ENCODE measurements around the gene CASKIN1.

The CASKIN1 gene

GRCh38 chr16:2149630-2150417 lies 46.6 kb downstream of the CASKIN1 start:
- Histone ChIP-seq H3K9me3 (ENCODE audit: severe bottlenecking) (no peaks in the 10 kb centered on the region), H3K36me3 (ENCODE audit: low read depth) (peaks cover 35% of the 10 kb centered on the region), H3K4me1 (ENCODE audit: insufficient read depth, poor library complexity, severe bottlenecking) (peaks cover 18% of the 10 kb centered on the region), H3K4me3 (ENCODE audit: severe bottlenecking) (no peak overlapping the region), H3K27ac (ENCODE audit: poor library complexity, severe bottlenecking) (peak overlapping the region; percentile 93), H3K27me3 (ENCODE audit: insufficient read depth, poor library complexity, severe bottlenecking) (no peaks in the 10 kb centered on the region)
- DNase-seq (ENCODE audit: low spot score), result peak; percentile 67
- ATAC-seq (ENCODE audit: low read depth), result 0 out of 3 replicates have a peak, but pooled peaks have one; percentile 0
- TF ChIP-seq, protein P1, sequence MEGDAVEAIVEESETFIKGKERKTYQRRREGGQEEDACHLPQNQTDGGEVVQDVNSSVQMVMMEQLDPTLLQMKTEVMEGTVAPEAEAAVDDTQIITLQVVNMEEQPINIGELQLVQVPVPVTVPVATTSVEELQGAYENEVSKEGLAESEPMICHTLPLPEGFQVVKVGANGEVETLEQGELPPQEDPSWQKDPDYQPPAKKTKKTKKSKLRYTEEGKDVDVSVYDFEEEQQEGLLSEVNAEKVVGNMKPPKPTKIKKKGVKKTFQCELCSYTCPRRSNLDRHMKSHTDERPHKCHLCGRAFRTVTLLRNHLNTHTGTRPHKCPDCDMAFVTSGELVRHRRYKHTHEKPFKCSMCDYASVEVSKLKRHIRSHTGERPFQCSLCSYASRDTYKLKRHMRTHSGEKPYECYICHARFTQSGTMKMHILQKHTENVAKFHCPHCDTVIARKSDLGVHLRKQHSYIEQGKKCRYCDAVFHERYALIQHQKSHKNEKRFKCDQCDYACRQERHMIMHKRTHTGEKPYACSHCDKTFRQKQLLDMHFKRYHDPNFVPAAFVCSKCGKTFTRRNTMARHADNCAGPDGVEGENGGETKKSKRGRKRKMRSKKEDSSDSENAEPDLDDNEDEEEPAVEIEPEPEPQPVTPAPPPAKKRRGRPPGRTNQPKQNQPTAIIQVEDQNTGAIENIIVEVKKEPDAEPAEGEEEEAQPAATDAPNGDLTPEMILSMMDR (IDR thresholded peaks at IDR 0.05; ENCODE audit: poor library complexity, severe bottlenecking), result no peak

DNA sequence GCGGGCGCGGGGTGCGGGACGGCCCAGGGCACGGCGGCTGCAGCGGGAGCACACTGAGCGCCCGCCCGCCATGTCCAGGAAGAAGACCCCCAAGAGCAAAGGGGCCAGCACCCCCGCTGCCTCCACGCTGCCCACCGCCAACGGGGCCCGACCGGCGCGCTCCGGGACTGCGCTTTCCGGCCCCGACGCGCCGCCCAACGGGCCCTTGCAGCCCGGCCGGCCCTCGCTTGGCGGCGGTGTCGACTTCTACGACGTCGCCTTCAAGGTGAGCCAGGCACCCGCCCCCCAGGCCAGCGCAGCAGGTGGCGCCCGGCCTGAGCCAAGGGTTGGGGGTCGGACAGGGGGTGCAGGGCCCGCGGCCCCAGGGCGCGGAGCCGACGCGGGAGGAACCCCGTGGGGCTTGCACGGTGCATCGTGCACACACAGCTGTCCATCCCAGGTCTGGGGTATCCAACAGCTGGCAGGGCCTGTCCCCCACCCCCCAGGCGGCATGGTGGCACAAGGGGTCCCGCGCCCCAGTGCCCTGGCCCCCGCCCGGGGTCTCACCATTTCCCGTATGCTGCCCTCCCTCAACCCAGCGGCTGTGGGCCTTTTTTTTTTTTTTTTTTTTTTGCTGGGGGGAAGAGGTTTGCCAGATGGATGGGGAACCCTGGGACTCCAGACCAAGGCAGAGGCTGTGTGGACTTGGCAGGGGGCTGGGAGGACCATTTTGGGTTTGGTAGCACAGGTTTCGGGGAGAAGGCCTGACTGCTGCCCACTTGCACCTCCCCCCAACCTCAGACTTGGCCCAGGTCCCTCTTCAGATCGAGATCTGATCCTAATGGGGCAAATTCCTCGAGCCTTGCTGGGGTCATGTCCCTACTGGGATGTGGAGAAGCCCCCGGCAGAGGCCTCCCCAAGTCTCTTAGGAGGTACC lies 47.4 kb downstream of the CASKIN1 start:
- DNase-seq (ENCODE audit: low spot score), result peak; percentile 57
- Histone ChIP-seq H3K4me1 (ENCODE audit: insufficient read depth, poor library complexity, severe bottlenecking) (peaks cover 18% of the 10 kb centered on the region), H3K9me3 (ENCODE audit: severe bottlenecking) (no peaks in the 10 kb centered on the region), H3K4me3 (ENCODE audit: severe bottlenecking) (peak overlapping the region; percentile 40), H3K27me3 (ENCODE audit: insufficient read depth, poor library complexity, severe bottlenecking) (no peaks in the 10 kb centered on the region), H3K36me3 (ENCODE audit: low read depth) (peaks cover 27% of the 10 kb centered on the region), H3K27ac (ENCODE audit: poor library complexity, severe bottlenecking) (peak overlapping the region; percentile 93)
- ATAC-seq (ENCODE audit: low read depth), result no peak
- TF ChIP-seq, protein P1 (IDR thresholded peaks at IDR 0.05; ENCODE audit: poor library complexity, severe bottlenecking), result peak; percentile 19

DNA sequence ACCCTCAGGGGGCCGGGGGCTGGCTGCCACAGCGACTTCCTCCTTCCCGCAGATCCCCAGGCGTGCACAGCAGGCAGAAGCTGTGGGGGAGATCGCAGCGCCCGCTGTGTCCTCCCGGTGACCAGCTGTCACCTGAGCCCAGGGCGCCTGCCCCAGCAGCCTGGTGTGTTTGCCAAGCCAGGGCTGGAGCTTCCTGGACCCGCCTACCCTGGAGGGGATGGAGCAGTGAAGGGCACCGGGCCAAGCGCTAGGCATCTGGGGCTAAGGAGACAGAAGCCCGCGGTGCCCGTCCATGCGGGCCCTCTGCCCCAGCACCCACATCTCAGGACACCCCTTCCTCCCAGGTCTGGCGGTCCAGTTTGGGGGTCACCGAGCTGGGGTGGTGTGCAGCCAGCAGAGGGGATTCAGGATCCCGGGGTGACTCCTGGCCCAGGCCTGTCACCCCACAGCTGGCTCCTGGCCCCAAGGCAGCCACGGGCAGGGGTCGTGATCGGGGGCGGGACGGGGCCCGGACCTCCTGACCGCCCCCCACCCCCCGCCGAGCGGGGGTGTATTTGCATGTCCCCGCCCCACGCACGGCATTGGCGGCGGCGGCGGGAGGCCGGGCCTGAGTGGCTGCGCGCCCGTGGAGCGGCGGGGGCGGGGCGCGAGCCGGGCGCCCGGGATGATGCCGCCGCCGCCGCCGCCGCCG lies 48.3 kb downstream of the CASKIN1 start, which contains the start of gene RAB26:
RAB26 (plus strand) TSS at position 645 of the 691 bp plus-strand sequence. CDS start 159 bp downstream, outside the sequence.
- TF ChIP-seq, protein P1 (IDR thresholded peaks at IDR 0.05; ENCODE audit: poor library complexity, severe bottlenecking), result no peak
- Histone ChIP-seq H3K27ac (ENCODE audit: poor library complexity, severe bottlenecking) (peak within 1 kb of the TSS; percentile 93), H3K27me3 (ENCODE audit: insufficient read depth, poor library complexity, severe bottlenecking) (no peaks in the 10 kb centered on the region), H3K9me3 (ENCODE audit: severe bottlenecking) (no peaks in the 10 kb centered on the region), H3K36me3 (ENCODE audit: low read depth) (peaks cover 18% of the 10 kb centered on the region), H3K4me1 (ENCODE audit: insufficient read depth, poor library complexity, severe bottlenecking) (peaks cover 18% of the 10 kb centered on the region), H3K4me3 (ENCODE audit: severe bottlenecking) (peak within 1 kb of the TSS; percentile 40)
- peak; percentile 40 for ATAC-seq (ENCODE audit: low read depth)
- peak; percentile 84 for DNase-seq (ENCODE audit: low spot score)

- Histone ChIP-seq H3K27me3 (ENCODE audit: insufficient read depth, poor library complexity, severe bottlenecking) (no peaks in the 10 kb centered on the region), H3K4me3 (ENCODE audit: severe bottlenecking) (no peak overlapping the region), H3K36me3 (ENCODE audit: low read depth) (peaks cover 13% of the 10 kb centered on the region), H3K27ac (ENCODE audit: poor library complexity, severe bottlenecking) (peak overlapping the region; percentile 93), H3K4me1 (ENCODE audit: insufficient read depth, poor library complexity, severe bottlenecking) (peaks cover 18% of the 10 kb centered on the region), H3K9me3 (ENCODE audit: severe bottlenecking) (no peaks in the 10 kb centered on the region)
- ATAC-seq (ENCODE audit: low read depth) (no peak), DNase-seq (ENCODE audit: low spot score) (peak; percentile 51)
- TF ChIP-seq, protein P1 (IDR thresholded peaks at IDR 0.05; ENCODE audit: poor library complexity, severe bottlenecking), result no peak
Observed at GRCh38 chr16:2147378-2147777, 49.0 kb downstream of the CASKIN1 start.

Data from RWPE2 (cell line).